ENCODE results near the gene SERTAD3.
"Not testable (repeated sequence)": the region's sequence is repeated elsewhere in the genome, so short reads cannot be mapped to it uniquely, and the experiment has no call there.

SERTAD3 gene

GRCh38 chr19:40457953-40458596, 13.9 kb upstream of the SERTAD3 start:
- no peak for DNase-seq

- no peak for DNase-seq
These were observed 12.9 kb upstream of the SERTAD3 start for GRCh38 chr19:40457048-40457447.

DNA sequence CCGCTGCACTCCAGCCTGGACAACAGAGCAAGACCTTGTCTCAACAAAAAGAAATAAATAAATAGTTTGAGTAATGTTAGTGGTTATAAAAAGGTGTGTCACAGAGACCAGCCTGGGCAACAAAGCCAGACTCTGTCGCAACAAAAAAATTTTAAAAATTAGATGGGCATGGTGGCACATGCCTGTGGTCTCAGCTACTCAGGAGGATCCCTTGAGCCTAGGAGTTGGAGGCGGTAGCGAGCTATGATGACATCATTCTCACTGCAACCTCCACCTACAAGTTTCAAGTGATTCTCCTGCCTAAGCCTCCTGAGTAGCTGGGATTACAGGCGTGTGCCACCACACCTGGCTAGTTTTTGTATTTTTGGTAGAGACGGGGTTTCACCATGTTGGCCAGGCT, 9.8 kb upstream of the SERTAD3 start:
- not testable (repeated sequence) for DNase-seq

DNA sequence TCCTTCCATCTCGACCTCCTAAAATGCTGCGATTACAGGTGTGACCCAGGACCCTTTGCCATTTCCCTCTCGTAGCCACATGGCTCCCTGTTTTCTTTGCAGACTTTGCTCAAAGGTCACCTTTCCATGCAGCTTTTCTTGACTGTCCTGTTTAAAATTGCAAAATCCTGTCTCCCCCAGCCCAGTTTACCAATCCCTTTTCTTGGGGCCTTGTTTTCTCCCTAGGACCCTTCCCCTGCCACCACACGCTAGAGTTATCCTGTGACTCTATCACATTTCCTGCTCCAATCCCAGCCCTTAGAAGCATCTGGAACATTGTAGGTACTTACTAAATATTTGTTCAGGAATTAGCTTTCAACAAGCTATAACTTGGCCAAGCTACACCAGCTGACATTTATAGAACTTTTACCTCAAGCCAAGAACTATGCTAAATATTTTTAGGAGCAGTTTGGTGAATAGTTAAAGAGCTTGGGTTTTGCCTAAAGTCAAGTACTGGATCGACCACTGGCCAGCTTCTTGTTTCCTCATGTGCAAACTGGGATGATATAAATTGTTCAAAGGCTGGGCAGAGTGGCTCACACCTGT, 9.1 kb upstream of the SERTAD3 start:
- no peak for DNase-seq

DNA sequence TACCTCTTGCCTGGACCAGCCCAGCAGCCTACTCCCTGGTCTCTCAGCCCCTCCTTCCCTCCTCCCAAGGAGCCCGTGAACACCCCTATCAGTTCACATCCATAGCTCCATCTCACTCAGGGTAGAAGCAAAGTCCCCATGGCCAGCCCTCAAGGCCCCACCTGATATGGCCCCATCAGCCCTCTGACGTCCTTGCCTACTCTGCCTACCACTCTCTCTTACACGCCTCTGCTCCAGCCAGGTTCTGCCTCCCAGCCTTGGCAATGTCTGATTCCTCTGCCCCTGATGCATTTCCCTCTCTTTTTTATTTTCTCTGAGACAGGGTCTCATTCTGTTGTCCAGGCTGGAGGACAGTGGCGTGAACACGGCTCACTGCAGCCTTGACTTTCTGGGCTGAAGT, 7.9 kb upstream of the SERTAD3 start:
- no peak for DNase-seq

DNA sequence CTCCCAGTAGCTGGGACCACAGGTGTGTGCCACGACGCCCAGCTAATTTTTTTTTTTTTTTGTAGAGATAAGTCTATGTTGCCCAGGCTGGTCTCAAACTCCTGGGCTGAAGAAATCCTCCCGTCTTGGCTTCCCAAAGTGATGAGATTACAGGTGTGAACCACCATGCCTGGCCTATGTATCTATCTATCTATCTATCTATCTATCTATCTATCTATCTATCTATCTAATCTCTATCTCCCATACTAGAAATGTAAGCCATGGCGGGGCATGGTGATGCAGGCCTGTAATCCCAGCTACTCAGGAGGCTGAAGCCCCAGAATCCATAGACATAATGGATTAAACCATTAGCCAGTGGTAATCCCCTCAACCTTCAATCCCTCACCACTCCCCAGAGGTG, 6.5 kb upstream of the SERTAD3 start:
- no peak for DNase-seq

DNA sequence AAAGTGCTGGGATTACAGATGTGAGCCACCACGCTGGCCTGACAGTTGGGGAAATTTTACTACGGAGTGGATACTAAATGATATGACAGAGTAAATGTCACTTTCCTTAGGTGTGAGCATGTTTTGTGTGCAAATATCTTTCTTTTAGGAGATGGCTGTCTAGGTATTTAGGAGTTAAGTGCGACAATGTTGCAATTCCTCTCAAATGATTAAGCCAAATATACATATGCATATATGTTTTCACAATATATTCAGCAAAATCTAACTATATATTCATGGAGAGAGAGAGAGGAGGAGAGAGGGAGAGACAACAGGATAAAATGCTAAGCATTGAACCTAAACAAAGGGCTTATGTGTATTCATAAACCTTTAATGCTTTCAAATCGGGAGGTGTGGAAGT, 5.4 kb upstream of the SERTAD3 start:
- no peak for DNase-seq

DNA sequence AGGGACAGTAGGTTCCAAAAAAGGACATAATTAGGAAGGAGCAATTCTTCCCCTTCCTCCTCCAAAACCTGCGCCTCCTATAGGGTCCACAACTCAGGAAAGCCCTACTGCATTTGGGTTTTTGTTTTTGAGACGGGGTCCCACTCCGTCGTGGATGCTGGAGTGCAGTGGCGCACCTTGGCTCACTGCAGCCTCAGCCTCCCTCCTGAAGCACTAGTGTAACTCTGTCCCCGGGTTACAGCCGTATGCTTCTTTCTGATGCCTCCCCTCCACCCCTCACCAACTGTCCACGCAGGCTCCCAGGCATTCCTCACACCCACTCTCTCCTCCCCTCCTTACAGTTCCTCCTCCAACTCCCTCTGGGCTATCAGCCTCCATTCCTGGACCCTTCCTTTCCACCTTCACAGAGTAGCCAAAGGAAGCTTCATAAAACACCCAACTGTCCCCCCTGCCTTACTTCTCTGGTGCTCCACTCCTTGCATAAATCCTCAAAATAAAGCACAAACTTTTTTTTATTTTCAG, 2.2 kb upstream of the SERTAD3 start:
- DNase-seq: no peak

- DNase-seq: no peak
These were observed 1.7 kb upstream of the SERTAD3 start for GRCh38 chr19:40445780-40446262.

GRCh38 chr19:40444825-40445312, 734 bp upstream of the SERTAD3 start:
- DNase-seq: no peak

DNA sequence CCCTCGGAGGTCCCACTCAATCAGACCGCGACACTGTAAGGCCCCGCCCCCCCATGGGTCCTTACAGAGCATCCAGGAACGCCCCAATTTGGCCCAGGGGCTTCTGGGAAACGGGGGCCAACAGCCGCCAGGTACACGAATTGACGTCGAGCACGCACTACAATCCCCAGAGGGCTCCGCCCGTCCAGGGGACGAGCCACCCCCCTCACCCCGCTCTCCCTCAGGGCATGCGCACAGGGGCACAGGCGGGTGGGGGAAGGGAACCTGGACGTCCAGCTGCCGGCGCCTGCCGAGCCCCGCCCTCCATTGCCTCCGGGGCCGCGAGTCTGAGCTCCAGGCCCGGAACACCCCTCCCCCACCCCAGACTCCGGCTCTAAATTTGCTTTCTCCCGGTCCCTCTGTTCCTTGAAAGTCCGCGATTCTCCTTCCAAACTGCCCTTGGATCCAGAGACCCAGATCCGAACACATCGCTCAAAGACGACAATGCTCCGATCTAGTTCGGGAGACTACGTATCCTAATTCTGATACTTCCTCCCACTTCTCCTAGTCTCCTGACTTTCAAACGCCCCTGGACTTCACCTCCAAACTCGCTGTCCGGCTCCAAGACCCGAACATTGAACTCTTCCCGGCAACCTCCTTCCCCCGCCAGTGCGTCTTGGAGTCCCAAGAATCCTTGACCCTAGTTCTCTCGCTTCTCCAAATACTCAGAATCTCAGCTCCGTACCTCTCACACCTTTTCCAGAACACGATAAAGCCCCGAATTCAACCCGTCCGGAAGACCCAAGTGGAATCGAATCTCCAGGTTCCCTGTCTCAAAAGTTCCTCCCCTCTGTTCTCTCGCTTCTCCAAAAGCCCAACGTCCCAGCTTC, 770 bp downstream of the SERTAD3 start:
- peak; percentile 100 for DNase-seq

DNA sequence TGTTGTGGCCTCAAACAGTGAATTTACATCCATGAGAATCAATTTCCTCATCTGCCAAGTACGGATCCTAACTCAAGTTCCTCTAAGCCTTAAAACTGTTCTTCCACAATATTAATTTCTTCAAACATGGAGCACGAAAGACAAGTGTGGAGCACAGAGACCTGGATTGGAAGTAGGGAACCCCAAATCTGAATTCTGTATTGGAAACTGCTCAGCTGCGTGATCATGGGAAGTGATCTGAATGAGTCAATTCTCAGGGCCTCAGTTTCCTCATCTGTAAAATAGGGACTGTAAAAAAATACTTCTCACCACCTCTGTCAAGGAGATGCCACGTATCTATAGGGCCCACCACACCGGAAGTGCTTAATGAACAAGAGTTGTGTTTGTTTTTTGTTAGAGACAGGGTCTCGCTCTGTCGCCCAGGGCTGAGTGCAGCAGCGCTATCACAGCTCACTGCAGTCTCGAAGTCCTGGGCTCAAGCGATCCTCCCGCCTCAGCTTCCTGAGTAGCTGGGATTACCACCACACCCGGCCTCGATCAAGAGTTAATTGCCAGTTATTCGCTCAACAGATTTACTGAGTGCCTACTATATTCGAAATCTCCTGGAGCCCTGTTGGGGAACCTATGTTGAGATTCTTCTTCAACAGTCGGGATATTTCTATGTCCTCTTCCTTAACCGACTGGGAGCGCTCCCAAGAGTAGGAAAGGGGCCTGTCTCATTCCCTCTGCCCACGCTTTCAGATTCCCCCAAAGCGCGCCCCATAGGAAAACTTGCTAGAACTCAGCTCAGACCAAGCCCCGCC, 1.6 kb downstream of the SERTAD3 start:
- no peak for DNase-seq

- no peak for DNase-seq
These were observed 2.3 kb downstream of the SERTAD3 start for GRCh38 chr19:40441719-40442253.

DNA sequence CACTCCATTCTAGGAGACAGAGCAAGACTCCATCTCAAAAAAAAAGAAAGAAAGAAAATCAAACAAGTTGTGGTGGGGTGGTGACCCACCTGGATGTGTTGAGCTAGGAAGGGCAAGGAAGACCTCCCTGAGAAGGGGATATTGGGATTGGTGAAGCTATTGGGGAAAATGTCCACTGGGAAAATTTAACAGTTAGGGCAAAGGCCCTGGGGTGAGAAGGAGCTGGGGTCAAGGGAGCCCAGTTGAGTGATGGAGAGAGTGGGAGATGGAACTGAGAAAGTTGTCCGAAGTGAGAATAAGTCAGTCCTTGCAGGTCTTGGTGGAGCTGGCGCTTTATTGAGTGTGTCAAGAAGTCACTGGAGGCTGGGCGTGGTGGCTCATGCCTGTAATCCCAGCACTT, 5.9 kb downstream of the SERTAD3 start:
- DNase-seq: no peak

DNA sequence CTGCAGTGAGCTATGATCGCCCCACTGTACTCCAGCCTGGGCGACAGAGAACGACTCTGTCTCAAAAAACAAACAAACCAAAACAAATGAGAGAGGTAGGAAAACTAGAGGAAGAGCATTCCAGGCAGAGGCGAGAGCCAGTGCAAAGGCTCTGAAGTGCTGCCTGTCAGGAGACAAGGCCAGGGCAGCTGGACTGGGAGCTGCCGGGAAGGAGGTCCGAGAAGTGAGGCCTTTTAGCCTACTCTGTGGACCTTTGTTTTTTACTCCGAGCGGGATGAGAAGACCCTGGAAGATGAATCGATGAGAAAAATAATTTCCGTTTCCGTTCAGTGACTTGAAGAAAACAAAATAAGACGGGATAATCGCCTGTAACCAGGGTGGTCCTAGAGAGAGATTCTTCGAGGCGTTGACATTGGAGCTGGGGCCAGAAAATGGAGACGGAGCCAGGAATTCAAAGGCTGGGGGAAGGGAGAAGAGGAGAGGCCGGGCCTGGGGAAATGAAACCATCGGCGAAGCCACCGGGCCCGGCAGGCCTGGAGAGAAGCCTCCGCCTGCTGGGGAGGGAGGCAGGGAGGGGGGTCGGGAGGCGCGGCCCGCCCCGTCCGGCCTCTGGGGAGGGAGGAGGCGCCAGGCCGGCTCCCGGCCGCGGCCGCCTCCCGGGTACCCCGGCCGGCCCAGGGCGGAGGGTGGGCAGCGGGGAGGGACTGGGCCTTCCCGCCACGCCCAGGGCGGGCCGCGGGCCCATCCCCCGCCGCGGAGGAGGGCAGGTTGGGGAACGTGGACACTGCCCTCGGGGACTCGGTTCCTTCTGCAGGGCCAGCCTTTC, 10.5 kb downstream of the SERTAD3 start:
- peak; percentile 95 for DNase-seq

DNA sequence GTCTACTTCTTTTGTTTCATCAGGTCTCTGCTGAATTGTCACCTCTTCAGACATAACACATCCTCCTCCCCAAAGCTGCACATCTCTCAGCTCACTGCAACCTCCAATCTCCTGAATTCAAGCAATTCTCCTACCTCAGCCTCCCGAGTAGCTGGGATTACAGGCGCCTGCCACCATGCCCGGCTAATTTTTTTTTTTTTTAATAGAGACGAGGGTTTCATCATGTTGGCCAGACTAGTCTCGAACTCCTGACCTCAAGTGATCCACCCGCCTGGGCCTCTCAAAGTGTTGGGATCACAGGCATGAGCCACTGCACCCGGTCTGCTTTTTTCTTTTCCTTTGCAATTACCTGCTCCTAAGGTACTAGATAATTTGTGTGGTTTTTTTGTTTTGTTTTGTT, 11.4 kb downstream of the SERTAD3 start:
- not testable (repeated sequence) for DNase-seq

DNA sequence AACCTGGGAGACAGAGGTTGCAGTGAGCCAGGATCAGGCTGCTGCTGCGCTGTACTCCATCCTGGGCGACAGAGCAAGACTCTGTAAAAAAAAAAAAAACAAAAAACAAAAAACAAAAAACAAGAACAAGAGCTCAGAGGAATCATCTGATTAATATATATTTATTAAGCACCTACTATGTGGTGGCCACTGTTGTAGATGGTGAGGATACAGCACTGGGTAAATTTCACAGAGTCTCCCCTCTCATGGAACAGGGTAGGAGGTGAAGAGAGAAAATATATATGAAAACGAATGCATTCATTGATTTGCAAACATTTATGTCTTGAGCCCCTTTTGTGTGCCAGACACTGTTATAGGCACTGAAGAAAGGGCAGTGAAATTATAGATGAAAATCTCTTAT, 12.4 kb downstream of the SERTAD3 start:
- no peak for DNase-seq

GRCh38 chr19:40430242-40430641, 13.9 kb downstream of the SERTAD3 start:
- not testable (repeated sequence) for DNase-seq

GRCh38 chr19:40428197-40428596, 15.9 kb downstream of the SERTAD3 start:
- not testable (repeated sequence) for DNase-seq

DNA sequence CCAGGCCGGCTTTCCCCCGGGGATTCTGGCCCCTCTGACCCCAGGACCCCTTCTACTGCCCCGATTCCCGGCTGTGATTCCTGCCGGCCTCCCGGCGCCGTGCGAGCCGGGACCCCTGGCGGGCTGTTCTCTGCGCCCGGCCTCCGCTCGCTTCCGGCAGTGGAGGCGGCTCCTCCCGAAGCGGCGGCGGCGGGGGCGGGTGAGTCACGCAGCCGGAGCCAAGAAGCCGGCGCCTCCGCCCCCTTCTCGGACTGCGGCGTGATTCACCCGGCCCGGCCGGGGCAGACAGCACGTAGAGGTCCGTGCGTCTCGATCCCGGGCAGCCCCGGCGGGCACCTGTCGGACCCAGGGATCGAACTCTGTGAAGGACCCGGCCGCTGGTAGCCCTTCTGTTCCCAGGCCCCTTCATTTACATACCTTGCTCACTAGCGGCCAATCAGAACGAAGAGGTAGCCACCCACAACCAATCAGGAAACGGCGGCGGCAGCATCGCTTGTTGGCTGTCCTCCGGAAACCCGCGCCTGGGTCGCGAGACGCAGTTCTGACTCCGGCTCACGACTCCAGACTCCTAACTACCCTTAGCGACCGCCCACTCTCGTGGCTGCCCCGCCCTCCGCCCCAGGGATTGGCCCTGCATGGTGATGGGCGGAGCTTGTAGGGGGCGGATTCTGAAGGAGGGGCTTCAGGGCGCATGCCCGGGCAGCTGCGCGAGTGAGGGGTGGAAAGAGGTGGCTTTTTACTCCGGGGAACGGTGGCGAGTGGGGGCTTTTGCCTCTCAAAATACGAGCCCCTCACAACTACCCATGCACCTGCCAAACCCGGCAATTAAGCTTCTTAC, 18.5 kb downstream of the SERTAD3 start, which contains the start of gene SERTAD1:
Gene SERTAD1 (minus strand): TSS at position 543 of the 838 bp plus-strand sequence. CDS start 2,446 bp downstream, outside the sequence.
- peak; percentile 100 for DNase-seq
